K562 (cell line): ENCODE data around the gene NOTCH3. TPM values are rescaled to one million over a fixed set of nuclear protein-coding genes. Genes with fewer than 3 reads are reported as not detected.
A peak's percentile ranks its signal among the peaks of the same experiment; 100 is the strongest.

Experiments used
- ATAC-seq: fragments of 200-7000 bp; cut with Tn5 transposase; 3 replicates; pipeline ENCODE4 v1.9.1; 2020; ENCODE audit warnings: moderate library complexity
- BruUV-seq: library from RNA; stranded (reverse); fragments of 400-500 nt; replicated peaks from 2 replicates; lab custom pipeline; 2021; lab: Mats Ljungman, UMichigan
- CTCF ChIA-PET: fragments of 300-600 bp; formaldehyde crosslinking; extraction: SDS; loops from one replicate; lab custom pipeline; 2021; ENCODE audit warnings: low intra/inter-chr PET ratio; lab: Yijun Ruan, JAX
- POLR2A ChIA-PET: fragments of 300-600, 350-650 bp; sonication (Branson Sonifier 250); formaldehyde crosslinking; extraction: SDS; loops from one replicate; lab custom pipeline; 2021; ENCODE audit warnings: antibody characterized with exemption, inconsistent platforms; lab: Yijun Ruan, JAX
- DNase-seq, 4 experiments: peaks; one replicate each; pipeline versions ENCODE4 v3.0.0 to v3.0.0-alpha.2; 2011 to 2018; ENCODE audit warnings: low spot score in 3 of 4, mixed read lengths in 3 of 4; ENCODE audit errors: extremely low read depth in 1 of 4
- FAIRE-seq: peaks from 2 replicates; lab custom pipeline; 2011; peaks lifted over from hg19 to GRCh38; lab: Jason Lieb, UNC
- H2AFZ ChIP-seq: 2 replicates; pipeline ENCODE4 v1.6.0; 2011; ENCODE audit warnings: low read depth, low read length, control low read depth, inconsistent platforms
- H3K27ac ChIP-seq: fragments of 200-600 bp; 3 replicates; pipeline ENCODE4 v1.8.0; 2011; ENCODE audit warnings: low read depth, mild to moderate bottlenecking, control low read depth, inconsistent platforms, low read length, moderate library complexity, mixed read lengths; ENCODE audit errors: extremely low read depth
- H3K27me3 ChIP-seq, 2 experiments: fragments of 300-600 bp in 1 of 2; 2 replicates in 1 of 2; 3 replicates in 1 of 2; pipeline versions ENCODE4 v1.6.0 to v1.8.0; 2011; ENCODE audit warnings: inconsistent platforms in 2 of 2, low read length in 2 of 2, mild to moderate bottlenecking in 1 of 2, mixed read lengths in 1 of 2, moderate library complexity in 1 of 2; ENCODE audit not compliant: control insufficient read depth in 2 of 2, insufficient read depth in 2 of 2
- H3K36me3 ChIP-seq: fragments of 300-600 bp; 3 replicates; pipeline ENCODE4 v1.8.0; 2011; ENCODE audit warnings: mild to moderate bottlenecking, low read length, inconsistent platforms; ENCODE audit not compliant: control insufficient read depth, insufficient read depth
- H3K4me1 ChIP-seq, 2 experiments: fragments of 200-600 bp in 1 of 2; replicated peaks in 1 of 2; 2 replicates in 1 of 2; 3 replicates in 1 of 2; pipeline versions ENCODE4 v1.5.1 to v1.8.0; 2011; ENCODE audit warnings: inconsistent platforms in 2 of 2, low read length in 2 of 2, mild to moderate bottlenecking in 1 of 2, mixed read lengths in 1 of 2, moderate library complexity in 1 of 2; ENCODE audit not compliant: control insufficient read depth in 2 of 2, insufficient read depth in 2 of 2
- H3K4me2 ChIP-seq: 2 replicates; pipeline ENCODE4 v1.6.1; 2011; ENCODE audit warnings: low read length, control low read depth, inconsistent platforms, mixed read lengths; ENCODE audit not compliant: insufficient read depth
- H3K4me3 ChIP-seq: fragments of 200-600 bp; sonication (generic), shearing (Covaris generic); 2 replicates; pipeline ENCODE4 v1.5.1; 2016; ENCODE audit warnings: control low read depth, inconsistent platforms
- H3K79me2 ChIP-seq: fragments of 200-600 bp; 3 replicates; pipeline ENCODE4 v1.8.0; 2011; ENCODE audit warnings: low read length, inconsistent platforms; ENCODE audit not compliant: control insufficient read depth, insufficient read depth
- H3K9ac ChIP-seq, 2 experiments: 2 replicates each; pipeline versions ENCODE4 v1.6.0 to v1.6.1; 2011; ENCODE audit warnings: low read depth in 2 of 2, low read length in 2 of 2, control low read depth in 1 of 2, inconsistent platforms in 1 of 2, mild to moderate bottlenecking in 1 of 2, mixed read lengths in 1 of 2; ENCODE audit not compliant: insufficient read depth in 1 of 2
- H3K9me1 ChIP-seq: one replicate; pipeline ENCODE4 v1.6.0; 2011; ENCODE audit warnings: inconsistent platforms, mild to moderate bottlenecking, low read length, moderate library complexity; ENCODE audit not compliant: control insufficient read depth, insufficient read depth
- H3K9me3 ChIP-seq: replicated peaks from 2 replicates; pipeline ENCODE4 v1.5.1; 2011; ENCODE audit warnings: low read depth, low read length, inconsistent platforms; ENCODE audit not compliant: control insufficient read depth, insufficient read depth
- H4K20me1 ChIP-seq: replicated peaks from 2 replicates; pipeline ENCODE4 v1.6.1; 2011; ENCODE audit warnings: low read length, inconsistent platforms, mixed read lengths; ENCODE audit not compliant: control insufficient read depth, insufficient read depth
- FOXJ2 ChIP-seq: fragments of 200-800 bp; sonication (Bioruptor generic); IDR thresholded peaks from 2 replicates; pipeline ENCODE4 v1.6.1; 2016; ENCODE audit warnings: missing genetic modification characterization, missing compliant biosample characterization
- HIVEP1 ChIP-seq: fragments of 250-450 bp; sonication (Bioruptor Pico); IDR thresholded peaks from 2 replicates; pipeline ENCODE4 v1.4.0; 2020; ENCODE audit warnings: mild to moderate bottlenecking
- KDM4B ChIP-seq, 2 experiments: fragments of 450-650 bp in 1 of 2; sonication (generic) in 1 of 2; IDR thresholded peaks; 2 replicates each; pipeline ENCODE4 v1.6.1; 2016 to 2017; ENCODE audit warnings: borderline replicate concordance in 2 of 2, antibody characterized with exemption in 1 of 2, low read depth in 1 of 2, mild to moderate bottlenecking in 1 of 2
- NFIC ChIP-seq: fragments of 450-650 bp; IDR thresholded peaks from 2 replicates; pipeline ENCODE4 v1.6.1; 2017; ENCODE audit warnings: mild to moderate bottlenecking, inconsistent platforms
- POLR2AphosphoS5 ChIP-seq: IDR thresholded peaks from 2 replicates; pipeline ENCODE4 v1.6.1; 2011; ENCODE audit warnings: mild to moderate bottlenecking, low read depth, low read length, moderate library complexity; ENCODE audit not compliant: control insufficient read depth, insufficient read depth
- RFX1 ChIP-seq: fragments of 450-650 bp; IDR thresholded peaks from 2 replicates; pipeline ENCODE4 v1.6.1; 2016; ENCODE audit warnings: mild to moderate bottlenecking, moderate library complexity
- STAT5A ChIP-seq: IDR thresholded peaks from 2 replicates; pipeline ENCODE4 v1.6.1; 2012; ENCODE audit warnings: low read length, inconsistent platforms, borderline replicate concordance
- ZNF766 ChIP-seq: fragments of 200-800 bp; sonication (Bioruptor generic); conservative IDR thresholded peaks from 2 replicates; pipeline ENCODE4 v1.6.1; 2016; ENCODE audit warnings: missing genetic modification characterization, missing compliant biosample characterization
- WGBS: fragments of 100-300 bp; shearing (Covaris generic); methylation state at CpG from one replicate; pipeline ENCODE4 v1.1.6; 2016; ENCODE audit warnings: low coverage, mixed read lengths; ENCODE audit not compliant: insufficient coverage; ENCODE audit errors: missing lambda C conversion rate; 5-methylcytosine and 5-hydroxymethylcytosine counted together
- in situ Hi-C: fragments of 300-500 bp; cut with MboI; formaldehyde crosslinking; loops from 4 replicates; pipeline ENCODE4 v1.15.0; 2018; ENCODE audit warnings: inconsistent platforms, mixed read lengths
- intact Hi-C: fragments of 100-400 bp; cut with micrococcal nuclease; formaldehyde crosslinking; loops from 2 replicates; pipeline ENCODE4 v1.14.2; 2022
- polyA plus RNA-seq, 8 experiments: library from polyadenylated mRNA; depleted of rRNA in 4 of 8; stranded (reverse) in 5 of 8; unstranded in 3 of 8; fragments of >200 nt; fragmentation: Nextera tagmentation in 2 of 8; fragmentation: Illumina TruSeq in 1 of 8; extraction: Ambion mirVana in 2 of 8; extraction: Trizol in 1 of 8; gene quantifications; 2 replicates each; pipeline versions ENCODE4 v1.2.1 to v1.2.3, GENCODE V29; 2011 to 2014; ENCODE audit warnings: inconsistent platforms in 1 of 8, missing spikeins in 1 of 8
- total RNA-seq, 7 experiments: library from RNA; depleted of rRNA in 6 of 7; stranded (reverse); fragments of >200 nt in 6 of 7; fragmentation: Illumina TruSeq in 2 of 7; extraction: Trizol in 2 of 7; gene quantifications; 2 replicates each; pipeline versions ENCODE4 v1.2.1 to v1.2.3, GENCODE V29; 2011 to 2021; ENCODE audit warnings: low replicate concordance in 1 of 7
- TF ChIP-seq, protein P1 (sequence below): fragments of 250-450 bp; sonication (Bioruptor Pico); IDR thresholded peaks from 2 replicates; pipeline ENCODE4 v1.9.0; 2021; ENCODE audit warnings: mild to moderate bottlenecking
- TF ChIP-seq, protein P2 (sequence below): sonication (generic); IDR thresholded peaks from 2 replicates; pipeline ENCODE4 v1.6.1; 2016

Gene NOTCH3
- total and polyA plus RNA-seq, 9 of the 15 experiments (the other 6 are each of a cell fraction or from before 2014, with no cell fraction given) = under 0.01 to 1.2 (median 0.16) TPM

DNA sequence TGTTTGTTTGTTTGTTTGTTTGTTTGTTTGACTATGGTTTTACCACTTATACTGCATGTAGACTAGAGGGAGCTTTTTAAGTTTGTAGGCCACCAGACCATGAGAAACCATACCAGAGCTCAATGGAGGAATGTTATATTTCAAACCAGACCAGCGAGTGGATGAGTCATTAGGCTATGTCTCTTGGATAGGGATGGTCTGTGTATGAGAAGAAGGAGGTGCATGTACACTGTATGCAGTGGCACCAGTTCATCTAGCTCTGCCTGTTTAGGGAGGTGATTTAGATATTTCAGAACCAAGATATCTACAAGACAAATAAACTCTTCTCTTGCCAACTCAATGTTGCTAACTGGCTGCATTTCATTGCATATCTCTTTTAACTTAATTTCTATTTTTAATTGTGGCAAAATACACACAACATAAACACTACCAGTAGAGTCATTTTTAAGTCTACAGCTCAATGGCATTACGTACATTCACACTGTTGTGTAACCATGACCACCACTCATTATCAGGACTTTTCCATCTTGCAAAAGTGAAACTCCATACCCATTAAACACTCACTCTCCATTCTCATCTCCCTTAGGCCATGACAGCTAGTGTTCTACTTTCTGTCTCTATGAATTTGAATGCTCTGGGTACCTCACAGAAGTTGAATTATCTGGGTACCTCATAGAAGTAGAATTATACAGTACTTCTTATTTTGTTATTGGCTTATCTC lies 64.4 kb downstream of the NOTCH3 start:
- H4K20me1 ChIP-seq = no peaks in the 10 kb centered on the region
- in situ Hi-C loops (no loop called here), intact Hi-C loops (no loop called here)
- H3K4me3 ChIP-seq = no peak overlapping the region
- H3K27me3 ChIP-seq = peaks cover 8 to 37% of the 10 kb centered on the region in 2 experiments; a peak in 3 of 5 replicates
- H3K4me2 ChIP-seq = no peak overlapping the region
- no peak for TF ChIP-seq NFIC
- TF ChIP-seq, protein P1, sequence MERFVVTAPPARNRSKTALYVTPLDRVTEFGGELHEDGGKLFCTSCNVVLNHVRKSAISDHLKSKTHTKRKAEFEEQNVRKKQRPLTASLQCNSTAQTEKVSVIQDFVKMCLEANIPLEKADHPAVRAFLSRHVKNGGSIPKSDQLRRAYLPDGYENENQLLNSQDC (CRISPR knock-in tag) = no peak
- TF ChIP-seq HIVEP1 (CRISPR knock-in tag) = no peak
- peak; percentile 50 for TF ChIP-seq RFX1
- no peak for TF ChIP-seq KDM4B (IDR thresholded peaks at IDR 0.05; ENCODE audit: borderline replicate concordance in 2 of 2, low read depth in 1 of 2)
- TF ChIP-seq STAT5A = no peak
- TF ChIP-seq, protein P2, sequence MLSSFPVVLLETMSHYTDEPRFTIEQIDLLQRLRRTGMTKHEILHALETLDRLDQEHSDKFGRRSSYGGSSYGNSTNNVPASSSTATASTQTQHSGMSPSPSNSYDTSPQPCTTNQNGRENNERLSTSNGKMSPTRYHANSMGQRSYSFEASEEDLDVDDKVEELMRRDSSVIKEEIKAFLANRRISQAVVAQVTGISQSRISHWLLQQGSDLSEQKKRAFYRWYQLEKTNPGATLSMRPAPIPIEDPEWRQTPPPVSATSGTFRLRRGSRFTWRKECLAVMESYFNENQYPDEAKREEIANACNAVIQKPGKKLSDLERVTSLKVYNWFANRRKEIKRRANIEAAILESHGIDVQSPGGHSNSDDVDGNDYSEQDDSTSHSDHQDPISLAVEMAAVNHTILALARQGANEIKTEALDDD = no peak
- TF ChIP-seq FOXJ2 (tag) = peak; percentile 76; the same call in 1 of the 2 replicates
- no peak for TF ChIP-seq POLR2AphosphoS5
- peak; percentile 80 for TF ChIP-seq ZNF766 (CRISPR knock-in tag)
- ChIA-PET POLR2A (interaction anchor here (0.7 kb wide), 1 partner anchor 14 kb away, joined by 3 read pairs; no protein-coding TSS in a partner anchor), CTCF (no interaction called here)
- H3K27ac ChIP-seq = no peak overlapping the region
- no peaks in the 10 kb centered on the region for H3K9me1 ChIP-seq
- H3K9me3 ChIP-seq = no peaks in the 10 kb centered on the region
- H3K4me1 ChIP-seq = no peaks in the 10 kb centered on the region
- DNase-seq (no peak), ATAC-seq (no peak), FAIRE-seq (no peak)
- no peak overlapping the region for H3K9ac ChIP-seq
- no peaks in the 10 kb centered on the region for H3K79me2 ChIP-seq
- WGBS = 0% methylated on average over 2 of the region's 2 CpGs
- BruUV-seq = no TSS peak
- no peaks in the 10 kb centered on the region for H3K36me3 ChIP-seq
- H2AFZ ChIP-seq = no peak overlapping the region
